ENCODE data around the gene GPR171. TPM values are rescaled to one million over a fixed set of nuclear protein-coding genes. Genes with fewer than 3 reads are reported as not detected.
"Not testable (repeated sequence)": the region's sequence is repeated elsewhere in the genome, so short reads cannot be mapped to it uniquely, and the experiment has no call there.

Gene GPR171, protein sequence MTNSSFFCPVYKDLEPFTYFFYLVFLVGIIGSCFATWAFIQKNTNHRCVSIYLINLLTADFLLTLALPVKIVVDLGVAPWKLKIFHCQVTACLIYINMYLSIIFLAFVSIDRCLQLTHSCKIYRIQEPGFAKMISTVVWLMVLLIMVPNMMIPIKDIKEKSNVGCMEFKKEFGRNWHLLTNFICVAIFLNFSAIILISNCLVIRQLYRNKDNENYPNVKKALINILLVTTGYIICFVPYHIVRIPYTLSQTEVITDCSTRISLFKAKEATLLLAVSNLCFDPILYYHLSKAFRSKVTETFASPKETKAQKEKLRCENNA
- total RNA-seq (2012; rRNA removed), result not detected in 2 replicates

GRCh38 chr3:151203051-151203420 is at the start of gene GPR171:
Gene GPR171 (minus strand): TSS chr3:151203216. CDS start chr3:151199386, 3,830 bp downstream.
- no peaks in the 10 kb centered on the region for H3K4me1 ChIP-seq (ENCODE audit: control insufficient read depth, insufficient read depth, low read length)
- no peaks in the 10 kb centered on the region for H3K36me3 ChIP-seq (ENCODE audit: insufficient read depth, low read length)
- H3K9me3 ChIP-seq (replicated peaks; ENCODE audit: low read length), result no peaks in the 10 kb centered on the region
- H3K4me3 ChIP-seq (ENCODE audit: low read length), result no peak within 1 kb of the TSS
- H3K4me2 ChIP-seq (ENCODE audit: low read length), result no peak within 1 kb of the TSS
- H3K9ac ChIP-seq (ENCODE audit: low read depth, low read length), result no peak within 1 kb of the TSS
- no peaks in the 10 kb centered on the region for H3K27me3 ChIP-seq (ENCODE audit: control insufficient read depth, insufficient read depth, low read length)

- H3K4me2 ChIP-seq (ENCODE audit: low read length), result no peak overlapping the region
Measured at GRCh38 chr3:151248772-151249337, 45.8 kb upstream of the GPR171 start.

GRCh38 chr3:151242006-151242405 is 39.0 kb upstream of the GPR171 start:
- H3K36me3 ChIP-seq (ENCODE audit: insufficient read depth, low read length); H3K9ac ChIP-seq (ENCODE audit: low read depth, low read length); H3K4me3 ChIP-seq (ENCODE audit: low read length); H3K4me2 ChIP-seq (ENCODE audit: low read length); H3K27me3 ChIP-seq (ENCODE audit: control insufficient read depth, insufficient read depth, low read length); H3K9me3 ChIP-seq (replicated peaks; ENCODE audit: low read length); H3K4me1 ChIP-seq (ENCODE audit: control insufficient read depth, insufficient read depth, low read length): not testable (repeated sequence)

More at GRCh38 chr3:151248772-151249337, 45.8 kb upstream of the GPR171 start:
- Histone ChIP-seq H3K9me3 (replicated peaks; ENCODE audit: low read length) (no peaks in the 10 kb centered on the region), H3K4me3 (ENCODE audit: low read length) (no peak overlapping the region), H3K36me3 (ENCODE audit: insufficient read depth, low read length) (no peaks in the 10 kb centered on the region), H3K9ac (ENCODE audit: low read depth, low read length) (no peak overlapping the region), H3K27me3 (ENCODE audit: control insufficient read depth, insufficient read depth, low read length) (no peaks in the 10 kb centered on the region), H3K4me1 (ENCODE audit: control insufficient read depth, insufficient read depth, low read length) (no peaks in the 10 kb centered on the region)

DNA sequence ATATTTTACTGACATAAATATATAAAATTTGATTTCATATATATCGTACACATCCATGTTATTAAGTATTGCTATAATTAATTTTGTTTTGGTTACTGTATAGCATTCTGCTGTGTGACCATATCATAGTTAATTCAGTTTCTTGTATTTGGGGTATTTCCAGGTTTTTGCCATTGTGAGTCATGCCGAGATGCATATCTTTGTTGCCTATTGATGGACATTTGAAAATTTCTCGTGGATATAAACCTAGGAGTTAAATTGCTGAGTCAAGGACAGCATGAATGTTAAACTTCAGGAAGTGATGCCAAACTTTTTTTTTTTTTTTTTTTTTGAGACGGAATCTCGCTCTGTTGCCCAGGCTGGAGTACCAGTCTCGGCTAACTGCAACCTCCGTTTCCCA is 33.7 kb upstream of the GPR171 start:
- Histone ChIP-seq H3K4me1 (ENCODE audit: control insufficient read depth, insufficient read depth, low read length) (no peaks in the 10 kb centered on the region), H3K27me3 (ENCODE audit: control insufficient read depth, insufficient read depth, low read length) (no peaks in the 10 kb centered on the region), H3K9ac (ENCODE audit: low read depth, low read length) (no peak overlapping the region), H3K9me3 (replicated peaks; ENCODE audit: low read length) (no peaks in the 10 kb centered on the region), H3K4me3 (ENCODE audit: low read length) (no peak overlapping the region), H3K4me2 (ENCODE audit: low read length) (no peak overlapping the region), H3K36me3 (ENCODE audit: insufficient read depth, low read length) (no peaks in the 10 kb centered on the region)

DNA sequence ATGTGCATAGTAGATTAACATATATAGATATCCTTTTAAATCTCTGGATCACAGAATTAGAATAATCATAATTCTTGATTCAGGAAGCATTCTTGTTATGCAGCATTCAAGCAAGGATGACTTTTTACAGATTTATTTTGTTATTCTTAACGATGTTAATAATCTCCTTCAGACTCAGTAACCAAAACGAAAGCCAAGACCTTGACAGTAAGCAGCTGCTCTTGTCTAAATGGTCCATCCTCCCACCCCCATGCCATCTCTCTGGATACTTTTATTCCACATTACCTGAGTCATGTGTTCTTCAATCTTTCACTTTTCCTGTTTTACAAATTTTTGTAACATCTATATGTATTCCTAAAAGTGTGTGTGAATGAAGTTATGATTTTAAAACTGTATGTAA is 33.3 kb upstream of the GPR171 start:
- Histone ChIP-seq H3K9me3 (replicated peaks; ENCODE audit: low read length) (no peaks in the 10 kb centered on the region), H3K4me3 (ENCODE audit: low read length) (no peak overlapping the region), H3K4me1 (ENCODE audit: control insufficient read depth, insufficient read depth, low read length) (no peaks in the 10 kb centered on the region), H3K9ac (ENCODE audit: low read depth, low read length) (no peak overlapping the region), H3K4me2 (ENCODE audit: low read length) (no peak overlapping the region), H3K27me3 (ENCODE audit: control insufficient read depth, insufficient read depth, low read length) (no peaks in the 10 kb centered on the region), H3K36me3 (ENCODE audit: insufficient read depth, low read length) (no peaks in the 10 kb centered on the region)

GRCh38 chr3:151234825-151235224 is 31.8 kb upstream of the GPR171 start:
- Histone ChIP-seq H3K27me3 (ENCODE audit: control insufficient read depth, insufficient read depth, low read length) (no peaks in the 10 kb centered on the region), H3K9ac (ENCODE audit: low read depth, low read length) (no peak overlapping the region), H3K36me3 (ENCODE audit: insufficient read depth, low read length) (no peaks in the 10 kb centered on the region), H3K4me3 (ENCODE audit: low read length) (no peak overlapping the region), H3K4me2 (ENCODE audit: low read length) (no peak overlapping the region), H3K9me3 (replicated peaks; ENCODE audit: low read length) (no peaks in the 10 kb centered on the region), H3K4me1 (ENCODE audit: control insufficient read depth, insufficient read depth, low read length) (no peaks in the 10 kb centered on the region)

GRCh38 chr3:151232991-151233390 is 30.0 kb upstream of the GPR171 start:
- H3K9ac ChIP-seq (ENCODE audit: low read depth, low read length), result no peak overlapping the region
- H3K4me2 ChIP-seq (ENCODE audit: low read length), result no peak overlapping the region
- H3K27me3 ChIP-seq (ENCODE audit: control insufficient read depth, insufficient read depth, low read length), result no peaks in the 10 kb centered on the region
- no peak overlapping the region for H3K4me3 ChIP-seq (ENCODE audit: low read length)
- H3K4me1 ChIP-seq (ENCODE audit: control insufficient read depth, insufficient read depth, low read length), result peaks cover 10% of the 10 kb centered on the region
- H3K9me3 ChIP-seq (replicated peaks; ENCODE audit: low read length), result no peaks in the 10 kb centered on the region
- H3K36me3 ChIP-seq (ENCODE audit: insufficient read depth, low read length), result no peaks in the 10 kb centered on the region

- H3K9me3 ChIP-seq (replicated peaks; ENCODE audit: low read length); H3K36me3 ChIP-seq (ENCODE audit: insufficient read depth, low read length); H3K4me3 ChIP-seq (ENCODE audit: low read length); H3K4me2 ChIP-seq (ENCODE audit: low read length); H3K9ac ChIP-seq (ENCODE audit: low read depth, low read length); H3K27me3 ChIP-seq (ENCODE audit: control insufficient read depth, insufficient read depth, low read length): not testable (repeated sequence)
- H3K4me1 ChIP-seq (ENCODE audit: control insufficient read depth, insufficient read depth, low read length), result peaks cover 14% of the 10 kb centered on the region
Measured at GRCh38 chr3:151232403-151232802, 29.4 kb upstream of the GPR171 start.

DNA sequence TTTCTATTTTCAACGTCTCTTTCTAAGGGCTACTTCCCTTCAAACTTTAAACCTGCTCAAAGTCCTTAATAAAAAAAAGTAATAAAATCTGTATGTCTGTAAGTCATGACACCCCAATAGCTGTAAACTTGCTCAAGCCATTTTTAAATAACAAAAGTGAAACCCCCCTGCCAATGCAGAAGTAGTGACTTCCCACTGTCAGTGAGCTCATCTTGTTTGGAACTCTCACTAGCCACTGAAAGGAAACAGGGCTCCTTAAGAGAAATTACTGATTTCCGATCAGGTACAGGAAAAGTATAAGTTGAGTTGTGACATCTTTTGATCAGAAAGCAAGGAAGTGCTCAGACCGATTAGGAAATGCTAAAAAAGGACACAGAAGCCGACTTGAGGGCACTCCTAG is 27.6 kb upstream of the GPR171 start:
- no peak overlapping the region for H3K9ac ChIP-seq (ENCODE audit: low read depth, low read length)
- no peak overlapping the region for H3K4me3 ChIP-seq (ENCODE audit: low read length)

GRCh38 chr3:151228666-151229040 is 25.6 kb upstream of the GPR171 start:
- H3K4me2 ChIP-seq (ENCODE audit: low read length), result no peak overlapping the region
- peaks cover 28% of the 10 kb centered on the region for H3K4me1 ChIP-seq (ENCODE audit: control insufficient read depth, insufficient read depth, low read length)
- no peaks in the 10 kb centered on the region for H3K36me3 ChIP-seq (ENCODE audit: insufficient read depth, low read length)
- H3K9ac ChIP-seq (ENCODE audit: low read depth, low read length), result no peak overlapping the region
- H3K9me3 ChIP-seq (replicated peaks; ENCODE audit: low read length), result no peaks in the 10 kb centered on the region
- H3K4me3 ChIP-seq (ENCODE audit: low read length), result no peak overlapping the region
- no peaks in the 10 kb centered on the region for H3K27me3 ChIP-seq (ENCODE audit: control insufficient read depth, insufficient read depth, low read length)

More for the DNA sequence above, 27.6 kb upstream of the GPR171 start:
- H3K9me3 ChIP-seq (replicated peaks; ENCODE audit: low read length), result no peaks in the 10 kb centered on the region
- H3K27me3 ChIP-seq (ENCODE audit: control insufficient read depth, insufficient read depth, low read length), result no peaks in the 10 kb centered on the region
- peaks cover 28% of the 10 kb centered on the region for H3K4me1 ChIP-seq (ENCODE audit: control insufficient read depth, insufficient read depth, low read length)
- H3K36me3 ChIP-seq (ENCODE audit: insufficient read depth, low read length), result no peaks in the 10 kb centered on the region
- no peak overlapping the region for H3K4me2 ChIP-seq (ENCODE audit: low read length)

GRCh38 chr3:151227807-151228665 is 25.0 kb upstream of the GPR171 start:
- Histone ChIP-seq H3K4me1 (ENCODE audit: control insufficient read depth, insufficient read depth, low read length) (peaks cover 28% of the 10 kb centered on the region), H3K9ac (ENCODE audit: low read depth, low read length) (no peak overlapping the region), H3K4me2 (ENCODE audit: low read length) (peak overlapping the region; percentile 37), H3K9me3 (replicated peaks; ENCODE audit: low read length) (no peaks in the 10 kb centered on the region), H3K4me3 (ENCODE audit: low read length) (no peak overlapping the region), H3K36me3 (ENCODE audit: insufficient read depth, low read length) (no peaks in the 10 kb centered on the region), H3K27me3 (ENCODE audit: control insufficient read depth, insufficient read depth, low read length) (no peaks in the 10 kb centered on the region)
